Endometrium (tissue), 2 donors: ENCODE data around the gene FBXO27.
"Not testable (repeated sequence)": the region's sequence is repeated elsewhere in the genome, so short reads cannot be mapped to it uniquely, and the experiment has no call there.

Source experiments
- FAIRE-seq: peaks from 2 replicates; lab custom pipeline; 2012; peaks lifted over from hg19 to GRCh38; lab: Jason Lieb, UNC
- donor health status: control.
- donor health status: control.

FBXO27 gene, protein sequence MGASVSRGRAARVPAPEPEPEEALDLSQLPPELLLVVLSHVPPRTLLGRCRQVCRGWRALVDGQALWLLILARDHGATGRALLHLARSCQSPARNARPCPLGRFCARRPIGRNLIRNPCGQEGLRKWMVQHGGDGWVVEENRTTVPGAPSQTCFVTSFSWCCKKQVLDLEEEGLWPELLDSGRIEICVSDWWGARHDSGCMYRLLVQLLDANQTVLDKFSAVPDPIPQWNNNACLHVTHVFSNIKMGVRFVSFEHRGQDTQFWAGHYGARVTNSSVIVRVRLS

DNA sequence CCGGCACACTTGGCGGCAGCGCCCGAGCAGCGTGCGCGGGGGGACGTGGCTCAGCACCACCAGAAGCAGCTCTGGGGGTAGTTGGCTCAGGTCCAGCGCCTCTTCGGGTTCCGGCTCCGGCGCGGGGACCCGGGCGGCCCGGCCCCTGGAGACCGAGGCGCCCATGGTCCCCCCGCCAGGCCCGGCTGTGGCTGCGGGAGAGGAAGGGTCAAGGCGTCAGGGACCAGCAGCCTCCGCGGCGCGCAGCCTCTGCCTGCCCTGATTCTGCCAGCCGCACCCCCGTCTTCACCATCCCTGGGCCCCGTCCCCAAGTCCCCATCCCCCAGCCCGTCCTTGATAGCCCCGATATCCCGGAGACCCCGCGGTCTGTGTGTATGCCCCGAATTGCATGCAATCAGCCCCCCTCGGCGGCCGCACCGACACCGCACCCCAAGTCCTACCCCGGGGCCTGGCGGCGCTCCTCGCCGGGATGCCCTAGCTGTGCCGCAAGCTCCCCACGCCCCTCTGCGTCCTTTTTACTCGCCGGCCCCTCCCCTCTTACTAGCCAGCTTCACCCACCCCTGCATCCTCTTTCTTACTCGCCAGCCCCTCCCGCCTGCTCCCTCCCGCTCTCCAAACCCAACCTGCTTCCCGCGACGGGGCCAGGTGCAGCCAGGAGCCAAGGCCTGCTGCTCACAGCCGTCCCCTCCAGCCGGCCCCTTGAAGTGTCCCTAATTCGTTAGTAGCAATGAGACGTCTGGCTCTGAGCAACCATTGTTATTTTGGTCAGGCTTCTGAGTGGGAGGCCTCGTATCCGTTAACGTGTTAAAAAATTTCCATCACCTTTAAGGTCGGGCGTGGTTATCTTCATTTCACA lies at the start of gene FBXO27:
TSS of gene FBXO27 (minus strand) at position 487 of the 856 bp plus-strand sequence. CDS start at position 165, 322 bp downstream.
- no peak for FAIRE-seq

DNA sequence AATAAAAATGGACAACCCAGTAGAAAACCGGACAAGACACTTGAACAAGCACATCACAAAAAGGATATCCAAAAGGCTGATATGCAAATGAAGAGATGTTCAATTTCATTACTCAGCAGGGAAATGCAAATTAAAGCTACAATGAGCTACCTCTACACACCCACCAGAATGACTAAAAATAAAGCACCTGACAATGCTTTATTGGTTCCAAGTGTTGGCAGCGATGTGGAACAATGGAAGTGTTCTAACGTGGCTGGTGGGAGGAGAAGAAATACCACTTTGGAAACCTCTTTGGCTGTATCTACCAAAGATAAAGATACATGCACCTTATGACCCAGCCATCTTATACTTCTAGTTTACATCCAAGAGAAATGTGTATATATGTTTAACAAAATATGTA lies 48.1 kb upstream of the FBXO27 start:
- FAIRE-seq = no peak

DNA sequence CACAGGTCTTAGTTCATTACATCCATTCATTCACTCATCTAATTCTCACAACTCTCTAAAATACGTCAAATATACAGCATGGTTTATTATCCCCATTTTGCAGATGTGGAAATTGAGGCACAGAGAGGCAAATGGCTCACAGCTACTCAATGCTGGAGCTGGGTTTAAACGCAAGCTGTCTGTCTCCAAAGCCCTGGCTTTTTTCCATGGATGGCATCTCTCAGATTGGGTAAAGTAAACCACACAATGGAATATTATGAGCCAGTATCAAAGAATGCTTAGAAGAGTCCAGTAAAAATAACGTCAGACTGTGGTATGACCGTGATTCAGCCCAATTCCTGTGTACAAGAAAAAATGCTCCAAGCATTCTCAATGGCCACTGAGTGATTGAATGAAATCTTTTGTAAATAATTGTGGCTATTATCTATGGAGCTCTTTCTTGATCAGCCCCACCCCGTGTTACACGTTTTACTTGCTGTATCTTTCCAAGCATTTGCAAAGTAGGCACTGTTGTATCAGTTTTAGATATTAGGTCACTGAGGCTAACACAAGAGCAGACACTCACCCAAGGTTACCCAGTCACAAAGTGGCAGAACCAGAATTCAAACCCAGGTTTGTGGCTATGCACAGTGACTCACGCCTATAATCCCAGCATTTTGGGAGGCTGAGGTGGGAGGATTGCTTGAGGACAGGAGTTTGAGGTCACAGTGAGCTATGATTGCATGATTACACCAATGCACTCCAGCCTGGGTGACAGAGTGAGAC lies 46.3 kb upstream of the FBXO27 start:
- no peak for FAIRE-seq

DNA sequence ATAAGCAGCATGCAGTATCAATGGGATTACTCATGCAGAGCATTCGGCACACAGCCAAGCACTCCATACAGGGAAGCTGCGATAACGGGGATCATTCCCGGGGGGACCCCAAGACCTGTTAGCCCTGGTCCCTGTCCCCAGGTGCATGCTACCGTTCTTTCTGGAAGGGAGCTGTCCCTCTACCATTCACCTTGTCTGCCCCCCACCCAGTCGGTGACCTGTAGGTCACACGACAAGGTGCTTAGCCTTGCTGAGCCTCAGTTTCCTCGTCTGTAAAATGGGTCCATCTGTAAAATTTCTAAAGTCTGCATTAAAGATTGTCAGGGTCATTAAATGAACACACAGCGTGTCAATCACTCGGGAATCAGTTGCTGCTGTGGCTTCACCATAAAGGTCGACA lies 45.0 kb upstream of the FBXO27 start:
- no peak for FAIRE-seq

DNA sequence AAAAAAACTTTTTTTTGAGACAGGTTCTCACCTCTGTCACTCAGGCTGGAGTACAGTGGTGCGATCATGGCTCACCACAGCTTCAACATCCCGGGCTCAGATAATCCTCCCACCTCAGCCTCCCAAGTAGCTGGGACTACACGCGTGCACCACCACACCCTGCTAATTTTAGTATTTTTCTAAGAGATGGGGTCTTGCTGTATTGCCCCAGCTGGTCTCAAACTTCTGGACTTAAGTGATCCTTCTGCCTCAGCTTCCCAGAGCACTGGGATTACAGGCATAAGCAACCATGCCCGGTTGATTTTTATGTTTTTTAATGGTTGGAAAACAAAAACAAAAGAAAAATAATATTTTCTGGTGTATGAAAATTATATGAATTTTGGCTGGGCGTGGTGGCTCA lies 42.6 kb upstream of the FBXO27 start:
- no peak for FAIRE-seq

DNA sequence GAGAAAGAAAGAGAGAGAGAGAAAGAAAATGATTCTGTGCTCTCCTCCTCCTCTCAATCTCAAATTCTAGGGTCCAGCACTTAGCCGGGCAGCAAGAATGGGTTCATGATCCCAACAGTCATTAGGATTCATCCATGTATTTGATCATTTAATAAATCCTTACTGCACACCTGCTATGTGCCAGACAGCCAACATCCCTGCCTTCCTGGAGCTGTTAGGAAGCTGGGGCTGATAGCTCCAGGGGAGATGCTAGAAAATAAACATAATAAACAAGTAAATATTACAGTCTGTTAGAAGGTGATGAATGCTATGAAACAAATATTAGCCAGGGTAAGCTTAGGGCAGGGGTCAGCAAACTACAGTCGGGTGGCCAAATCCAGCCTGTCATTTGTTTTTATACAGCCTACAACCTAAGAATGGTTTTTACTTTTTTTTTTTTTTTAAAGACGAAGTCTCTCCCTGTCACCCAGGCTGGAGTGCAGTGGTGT lies 41.9 kb upstream of the FBXO27 start:
- FAIRE-seq = no peak

DNA sequence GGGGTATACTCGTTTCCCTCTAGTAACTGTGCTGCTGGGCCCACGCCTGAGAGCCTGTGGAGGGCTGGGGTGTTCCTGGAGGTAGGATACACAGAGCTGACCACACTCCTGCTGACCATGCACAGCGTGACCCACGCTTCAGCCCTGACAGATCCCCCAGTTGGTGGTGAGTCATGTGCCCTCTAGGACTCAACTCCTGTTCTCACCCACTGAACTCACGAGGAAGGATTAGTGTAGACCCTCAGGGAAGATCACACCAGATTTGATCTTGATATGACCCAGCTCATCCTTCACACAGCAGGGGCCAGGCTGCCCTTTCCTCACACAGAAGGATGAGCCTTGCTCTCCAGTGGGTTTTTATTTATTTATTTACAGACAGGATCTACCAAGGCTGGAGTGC lies 38.5 kb upstream of the FBXO27 start:
- FAIRE-seq = no peak

DNA sequence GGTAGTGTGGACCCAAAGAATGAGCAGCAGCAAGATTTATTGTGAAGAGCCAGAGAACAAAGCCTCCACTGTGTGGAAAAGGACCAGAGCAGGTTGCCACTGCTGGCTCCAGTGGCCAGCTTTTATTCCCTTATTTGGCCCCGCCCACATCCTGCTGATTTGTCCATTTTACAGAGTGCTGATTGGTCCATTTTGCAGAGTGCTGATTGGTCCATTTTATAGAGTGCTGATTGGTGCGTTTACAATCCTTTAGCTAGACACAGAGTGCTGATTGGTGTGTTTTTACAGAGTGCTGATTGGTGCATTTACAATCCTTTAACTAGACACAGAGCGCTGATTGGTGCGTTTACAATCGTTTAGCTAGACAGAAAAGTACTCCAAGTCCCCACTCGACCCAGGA lies 35.9 kb upstream of the FBXO27 start:
- not testable (repeated sequence) for FAIRE-seq

DNA sequence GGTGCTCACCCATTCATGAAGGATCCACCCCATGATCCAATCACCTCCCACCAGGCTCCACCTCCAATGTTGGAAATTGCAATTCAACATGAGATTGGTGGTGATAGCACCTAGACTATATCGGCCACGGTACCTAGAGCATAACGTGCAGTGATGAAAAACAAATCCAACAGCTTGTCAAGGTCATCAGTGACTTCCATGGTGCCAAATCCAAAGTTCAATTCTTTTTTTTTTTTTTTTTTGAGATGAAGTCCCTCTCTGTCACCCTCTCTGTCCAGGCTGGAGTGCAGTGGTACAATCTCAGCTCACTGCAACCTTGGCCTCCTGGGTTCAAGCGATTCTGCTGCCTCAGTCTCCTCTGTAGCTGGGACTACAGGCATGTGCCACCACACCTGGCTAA lies 34.8 kb upstream of the FBXO27 start:
- no peak for FAIRE-seq

DNA sequence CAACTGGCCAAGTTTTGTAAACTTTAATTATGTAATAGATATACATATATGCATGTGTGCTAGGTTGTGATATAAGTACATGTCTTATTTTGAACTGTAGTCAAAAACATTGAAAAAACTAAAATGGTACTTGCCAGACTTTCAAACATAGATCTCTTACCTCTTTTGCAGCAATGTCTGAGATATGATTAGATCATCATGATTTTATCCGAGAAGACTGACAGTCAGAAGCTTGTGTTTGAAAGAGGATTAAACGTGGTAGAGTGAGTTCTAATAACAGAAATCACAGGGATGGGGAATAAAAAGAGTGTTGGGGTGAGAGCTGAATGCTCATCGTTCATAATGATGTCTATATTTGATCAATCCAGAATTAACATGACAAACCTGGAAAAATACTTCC lies 33.6 kb upstream of the FBXO27 start:
- no peak for FAIRE-seq

DNA sequence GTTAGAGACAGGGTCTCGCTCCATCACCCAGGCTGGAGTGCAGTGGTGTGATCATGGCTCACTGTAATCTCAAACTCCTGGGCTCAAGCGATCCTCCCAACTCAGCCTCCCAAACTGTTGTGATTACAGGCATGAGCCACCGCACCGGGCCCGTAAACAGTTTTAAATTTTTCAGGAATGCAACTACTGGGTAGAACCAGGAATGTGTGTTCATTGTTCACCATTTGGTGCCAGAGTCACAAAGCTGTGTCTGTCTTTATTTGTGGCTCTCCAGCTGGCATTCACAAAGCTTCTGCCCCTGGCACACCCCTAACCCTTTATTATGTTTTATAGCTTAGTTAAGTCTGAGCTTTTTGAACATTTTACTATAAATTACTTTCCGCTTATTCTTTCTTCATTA lies 32.1 kb upstream of the FBXO27 start:
- no peak for FAIRE-seq

DNA sequence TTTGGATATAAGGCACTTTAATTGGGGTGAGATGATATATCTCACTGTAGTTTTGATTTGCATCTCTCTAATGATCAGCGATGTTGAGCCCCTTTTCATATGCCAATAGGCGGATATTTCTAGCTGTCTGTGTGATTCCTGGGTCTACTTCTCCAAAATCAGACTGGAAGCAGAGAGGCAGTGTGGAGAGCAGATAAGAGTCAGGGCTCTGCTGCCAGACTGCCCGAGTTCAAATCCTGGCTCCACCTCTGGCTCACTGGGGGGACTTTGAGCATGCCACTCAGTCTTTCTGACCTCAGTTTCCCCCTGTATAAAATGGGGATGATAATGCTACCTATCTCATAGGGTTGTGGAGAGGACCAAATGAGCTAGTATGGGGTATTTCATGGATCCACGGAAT lies 27.8 kb upstream of the FBXO27 start:
- FAIRE-seq = no peak

DNA sequence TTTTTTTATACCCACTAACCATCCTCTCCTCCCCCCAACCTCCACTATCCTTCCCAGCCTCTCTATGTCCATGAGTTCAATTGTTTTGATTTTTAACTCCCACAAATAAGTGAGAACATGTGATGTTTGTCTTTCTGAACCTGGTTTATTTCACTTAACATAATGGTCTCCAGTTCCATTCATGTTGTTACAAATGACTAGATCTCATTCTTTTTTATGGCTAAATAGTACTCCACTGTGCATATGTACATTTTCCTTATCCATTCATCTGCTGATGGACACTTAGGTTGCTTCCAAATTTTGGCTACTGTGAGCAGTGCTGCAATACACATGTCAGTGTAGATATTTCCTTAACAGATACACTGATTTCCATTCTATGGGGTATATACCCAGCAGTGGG lies 27.0 kb upstream of the FBXO27 start:
- FAIRE-seq = no peak

DNA sequence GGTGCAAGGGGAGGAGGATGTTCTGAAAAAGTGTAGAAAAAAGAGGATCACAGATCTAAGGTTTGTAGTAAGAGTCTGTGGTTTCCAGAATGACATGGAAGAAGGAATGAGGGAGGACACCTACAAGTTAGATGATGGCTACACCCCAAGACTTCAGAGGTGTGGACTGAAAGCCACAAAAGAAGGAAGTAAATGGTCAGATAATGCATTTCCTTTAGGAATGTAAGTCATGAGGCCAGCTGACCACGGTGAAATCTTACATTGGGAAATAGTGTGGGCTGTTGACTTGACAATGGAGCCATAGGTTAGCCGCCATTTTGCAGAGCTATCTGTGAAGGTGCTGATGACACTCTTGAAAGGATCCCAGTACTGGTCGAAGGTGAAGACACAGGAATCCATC lies 25.3 kb upstream of the FBXO27 start:
- no peak for FAIRE-seq

DNA sequence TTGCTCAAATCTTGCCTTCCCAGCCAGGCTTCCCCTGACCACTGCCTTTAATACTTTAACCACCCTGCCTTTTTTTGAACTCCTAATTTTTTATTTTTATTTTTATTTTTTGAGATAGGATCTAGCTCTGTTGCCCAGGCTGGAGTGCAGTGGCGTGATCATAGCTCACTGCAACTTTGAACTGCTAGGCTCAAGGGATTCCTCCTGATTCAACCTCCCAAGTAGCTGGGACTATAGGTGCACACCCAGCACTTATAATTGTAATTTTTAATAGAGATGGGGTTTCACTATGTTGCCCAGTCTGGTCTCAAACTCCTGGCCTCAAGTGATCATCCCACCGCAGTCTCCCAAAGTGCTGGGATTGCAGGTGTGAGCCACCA lies 21.7 kb upstream of the FBXO27 start:
- FAIRE-seq = no peak

DNA sequence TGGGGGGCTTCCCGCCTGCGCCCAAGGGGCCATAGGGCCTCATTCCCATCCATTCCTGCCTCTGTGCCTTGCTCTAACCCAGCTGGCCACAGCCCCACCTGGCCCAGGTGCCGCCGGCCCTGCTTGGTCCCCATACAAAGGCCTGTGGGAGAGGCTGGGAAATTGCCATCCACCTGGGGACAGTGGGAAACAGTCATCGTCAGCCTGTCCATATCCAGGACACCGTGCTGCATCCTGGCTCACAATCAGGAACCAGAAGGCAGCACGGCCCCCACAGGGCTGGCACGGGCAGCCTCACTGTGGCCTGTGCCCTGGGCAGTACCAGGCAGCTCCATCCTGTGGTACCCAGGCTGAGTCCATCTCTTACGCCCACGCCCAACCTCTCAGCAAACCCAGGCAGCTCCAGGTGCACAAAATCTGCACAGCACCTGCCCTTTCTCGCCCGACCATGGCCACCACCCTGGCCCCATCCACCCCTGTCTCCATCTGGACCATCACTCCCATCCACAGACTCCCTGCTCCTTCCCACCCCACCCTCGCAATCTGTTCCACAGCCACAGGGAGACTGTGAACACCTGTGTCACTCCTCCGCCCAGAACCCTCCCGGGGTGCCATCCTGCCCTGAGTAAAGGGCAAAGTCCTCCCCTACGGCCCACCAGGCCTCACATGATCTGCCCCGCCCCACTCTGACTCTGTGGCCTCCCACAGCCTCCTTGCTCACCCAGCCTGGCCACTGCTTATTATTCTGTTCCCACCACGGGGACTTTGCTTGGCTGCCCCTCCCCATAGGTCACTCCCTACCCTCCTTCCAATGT lies 21.1 kb upstream of the FBXO27 start:
- no peak for FAIRE-seq

DNA sequence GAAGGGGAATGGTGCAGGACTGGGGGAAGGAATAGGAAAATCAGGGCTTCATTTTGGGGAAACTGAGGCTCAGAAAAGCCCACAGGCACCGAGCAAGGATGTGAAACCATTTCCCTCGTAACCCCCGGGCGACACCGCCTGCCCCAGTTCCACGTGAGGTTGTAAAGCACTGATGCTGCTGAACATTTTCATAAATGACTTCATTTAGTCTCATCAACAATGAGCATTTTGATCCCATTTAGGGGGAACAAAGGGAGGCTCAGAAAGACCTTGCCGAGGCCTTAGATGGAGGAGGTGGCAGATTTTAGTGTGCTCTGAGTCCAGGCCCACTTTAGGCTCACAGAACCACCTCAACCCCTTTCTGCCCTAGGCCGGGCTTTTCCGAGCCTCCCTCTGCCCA lies 20.5 kb upstream of the FBXO27 start:
- FAIRE-seq = no peak

DNA sequence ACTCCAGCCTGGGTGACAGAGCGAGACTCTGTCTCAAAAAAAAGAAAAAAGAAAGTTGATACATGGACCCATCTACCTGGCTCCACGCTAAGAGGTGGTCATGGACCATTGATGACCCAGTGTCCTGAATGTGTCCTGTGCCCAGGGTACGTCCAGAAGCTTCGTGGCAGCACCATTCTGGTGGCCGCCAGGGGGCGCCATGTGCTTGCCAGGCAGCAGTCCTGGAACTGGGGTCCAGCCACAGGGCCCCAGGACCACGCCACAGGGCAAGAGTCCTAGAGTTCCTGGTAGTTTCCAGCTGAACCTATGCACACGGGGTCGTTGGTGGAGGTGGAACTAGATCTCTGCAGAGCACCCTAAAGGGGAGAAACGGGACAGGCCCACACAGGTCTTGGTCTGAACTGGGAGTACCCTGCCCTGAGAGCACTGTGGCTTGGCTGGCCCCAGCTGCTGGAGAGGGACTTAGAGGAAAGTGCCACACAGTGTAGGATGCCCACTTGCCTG lies 19.9 kb upstream of the FBXO27 start:
- FAIRE-seq = no peak

DNA sequence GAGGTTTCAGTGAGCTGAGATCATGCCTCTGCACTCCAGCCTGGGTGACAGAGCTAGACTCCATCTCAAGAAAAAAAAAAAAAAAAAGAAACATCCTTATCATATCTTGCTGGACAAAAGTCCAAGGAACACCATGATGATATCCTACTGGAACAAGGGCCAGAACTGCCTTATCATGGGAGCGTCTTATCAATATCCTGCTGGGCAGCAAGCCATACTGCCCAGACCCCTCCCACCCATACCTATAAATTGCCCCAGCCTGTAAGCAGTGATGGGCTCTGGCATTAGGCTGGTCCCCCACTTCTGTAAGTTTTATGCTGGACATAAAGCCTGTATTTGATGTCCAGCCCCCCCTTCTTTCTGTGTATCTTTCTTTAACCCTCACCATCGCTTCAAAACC lies 14.7 kb upstream of the FBXO27 start:
- FAIRE-seq = no peak

DNA sequence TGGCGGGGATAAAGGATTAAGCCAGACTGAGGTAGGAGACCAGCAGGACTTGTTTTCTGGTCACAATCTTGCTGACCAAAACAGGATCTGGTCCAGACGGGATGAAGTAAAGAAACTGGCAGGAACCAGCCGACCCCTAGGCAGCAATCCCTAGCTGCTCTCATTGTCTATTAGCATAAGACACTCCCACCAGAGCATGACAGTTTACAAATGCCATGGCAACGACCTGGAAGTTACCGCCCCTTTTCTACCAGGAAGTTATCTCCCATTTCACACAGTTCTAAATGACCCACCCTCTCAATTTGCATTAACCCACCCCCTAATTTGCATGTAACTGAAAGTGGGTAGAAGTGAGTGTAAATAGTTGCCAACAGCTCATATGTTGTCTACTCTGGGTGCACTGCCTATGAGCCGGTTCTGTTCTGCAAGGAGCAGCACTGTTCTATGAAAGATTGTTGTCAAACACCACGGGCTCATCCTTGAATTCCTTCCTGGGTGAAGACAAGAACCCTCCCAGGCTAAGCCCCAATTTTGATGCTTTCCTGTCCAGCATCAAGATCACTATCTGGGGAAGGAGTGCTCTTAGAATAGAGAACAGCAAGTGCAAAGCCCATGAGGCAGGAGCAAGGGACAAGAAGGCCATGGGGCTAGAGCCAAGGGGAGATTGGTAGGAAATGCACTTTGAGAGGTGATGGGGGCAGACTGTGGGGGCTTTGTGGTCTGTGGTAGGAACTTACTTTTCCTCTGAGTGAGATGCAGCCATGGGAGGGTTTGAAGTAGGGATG lies 13.9 kb upstream of the FBXO27 start:
- FAIRE-seq = no peak

DNA sequence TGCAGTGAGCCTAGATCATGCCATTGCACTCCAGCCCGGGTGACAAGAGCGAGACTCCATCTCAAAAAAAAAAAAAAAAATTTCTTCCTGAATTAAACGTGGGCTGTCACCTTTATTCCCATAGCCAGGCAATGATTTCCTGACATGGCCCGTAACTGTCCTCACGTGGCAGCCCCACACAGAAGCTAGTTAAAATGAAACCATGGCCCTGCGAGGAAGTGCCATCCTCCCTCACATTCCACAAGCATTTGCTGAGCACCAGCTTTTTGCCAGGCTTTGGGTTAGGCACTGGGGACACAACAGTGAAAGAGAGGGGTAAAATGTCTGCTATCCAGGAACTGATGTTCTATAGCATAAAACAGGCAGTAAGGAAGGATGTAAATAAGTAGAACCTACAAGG lies 13.2 kb upstream of the FBXO27 start:
- FAIRE-seq = no peak
